Retinal pigment epithelial cell (primary cell): Measurements from ENCODE around the gene KRT81.

Experiments used
- DNase-seq: peaks from one replicate; pipeline ENCODE4 v3.0.0-alpha.2; 2010; ENCODE audit warnings: low read depth
- H3K4me3 ChIP-seq: 2 replicates; pipeline ENCODE4 v1.5.1; 2011; ENCODE audit warnings: mild to moderate bottlenecking, low read length, control low read depth, moderate library complexity
- TF ChIP-seq, protein P1 (sequence below): conservative IDR thresholded peaks from 2 replicates; pipeline ENCODE4 v1.5.1; 2011; ENCODE audit warnings: low read depth, low read length, control low read depth, inconsistent platforms

Gene KRT81

GRCh38 chr12:52284562-52285171 is 6.7 kb downstream of the KRT81 start:
- no peak overlapping the region for H3K4me3 ChIP-seq
- TF ChIP-seq, protein P1, sequence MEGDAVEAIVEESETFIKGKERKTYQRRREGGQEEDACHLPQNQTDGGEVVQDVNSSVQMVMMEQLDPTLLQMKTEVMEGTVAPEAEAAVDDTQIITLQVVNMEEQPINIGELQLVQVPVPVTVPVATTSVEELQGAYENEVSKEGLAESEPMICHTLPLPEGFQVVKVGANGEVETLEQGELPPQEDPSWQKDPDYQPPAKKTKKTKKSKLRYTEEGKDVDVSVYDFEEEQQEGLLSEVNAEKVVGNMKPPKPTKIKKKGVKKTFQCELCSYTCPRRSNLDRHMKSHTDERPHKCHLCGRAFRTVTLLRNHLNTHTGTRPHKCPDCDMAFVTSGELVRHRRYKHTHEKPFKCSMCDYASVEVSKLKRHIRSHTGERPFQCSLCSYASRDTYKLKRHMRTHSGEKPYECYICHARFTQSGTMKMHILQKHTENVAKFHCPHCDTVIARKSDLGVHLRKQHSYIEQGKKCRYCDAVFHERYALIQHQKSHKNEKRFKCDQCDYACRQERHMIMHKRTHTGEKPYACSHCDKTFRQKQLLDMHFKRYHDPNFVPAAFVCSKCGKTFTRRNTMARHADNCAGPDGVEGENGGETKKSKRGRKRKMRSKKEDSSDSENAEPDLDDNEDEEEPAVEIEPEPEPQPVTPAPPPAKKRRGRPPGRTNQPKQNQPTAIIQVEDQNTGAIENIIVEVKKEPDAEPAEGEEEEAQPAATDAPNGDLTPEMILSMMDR: no peak
- DNase-seq: no peak

GRCh38 chr12:52280796-52281560 is 10.4 kb downstream of the KRT81 start:
- TF ChIP-seq, protein P1: no peak
- peak; percentile 95 for DNase-seq

GRCh38 chr12:52280319-52280795 is 11.0 kb downstream of the KRT81 start:
- no peak overlapping the region for H3K4me3 ChIP-seq
- TF ChIP-seq, protein P1: no peak
- peak; percentile 91 for DNase-seq

More at GRCh38 chr12:52280796-52281560, 10.4 kb downstream of the KRT81 start:
- no peak overlapping the region for H3K4me3 ChIP-seq

- H3K4me3 ChIP-seq: no peak overlapping the region
- DNase-seq: no peak
- TF ChIP-seq, protein P1: no peak
Measured at GRCh38 chr12:52279422-52280318, 11.7 kb downstream of the KRT81 start.

GRCh38 chr12:52278575-52279421 is 12.5 kb downstream of the KRT81 start:
- H3K4me3 ChIP-seq: peak overlapping the region; percentile 26
- no peak for DNase-seq
- TF ChIP-seq, protein P1: peak; percentile 98
